Neural cell (in vitro differentiated cells): ENCODE data around the gene PPHLN1. TPM values are rescaled to one million over a fixed set of nuclear protein-coding genes. Genes with fewer than 3 reads are reported as not detected.

Source experiments
- H2AFZ ChIP-seq: fragments of 200-600, 300-800 bp; sonication (generic), shearing (Covaris generic); 2 replicates; pipeline ENCODE4 v1.6.0; 2014; ENCODE audit warnings: low read depth, mild to moderate bottlenecking, antibody characterized with exemption, low read length, moderate library complexity
- H3F3A ChIP-seq: fragments of 200-600 bp; shearing (Covaris generic); 2 replicates; pipeline ENCODE4 v1.6.1; 2016; ENCODE audit warnings: mild to moderate bottlenecking, moderate library complexity, mixed read lengths, antibody characterized with exemption, low read length; ENCODE audit not compliant: insufficient read depth, poor library complexity, severe bottlenecking
- H3K27ac ChIP-seq: fragments of 200-600, 300-800 bp; sonication (generic), shearing (Covaris generic); 2 replicates; pipeline ENCODE4 v1.5.1; 2014; ENCODE audit warnings: mild to moderate bottlenecking, low read length, moderate library complexity
- H3K27me3 ChIP-seq: fragments of 300-800, 200-600 bp; sonication (generic), shearing (Covaris generic); 2 replicates; pipeline ENCODE4 v1.6.0; 2014; ENCODE audit warnings: mild to moderate bottlenecking, low read depth, low read length, moderate library complexity; ENCODE audit not compliant: insufficient read depth
- H3K36me3 ChIP-seq: fragments of 300-800, 200-600 bp; sonication (generic), shearing (Covaris generic); 2 replicates; pipeline ENCODE4 v1.5.1; 2014; ENCODE audit warnings: mild to moderate bottlenecking, antibody characterized with exemption, low read length, moderate library complexity; ENCODE audit not compliant: insufficient read depth
- H3K4me2 ChIP-seq: fragments of 300-800, 200-600 bp; sonication (generic), shearing (Covaris generic); 2 replicates; pipeline ENCODE4 v1.6.0; 2014; ENCODE audit warnings: mild to moderate bottlenecking, low read length
- H3K4me3 ChIP-seq: fragments of 300-800, 200-600 bp; sonication (generic), shearing (Covaris generic); 2 replicates; pipeline ENCODE4 v1.5.1; 2014; ENCODE audit warnings: mild to moderate bottlenecking, low read length, moderate library complexity
- H3K79me2 ChIP-seq: fragments of 200-600 bp; shearing (Covaris generic); replicated peaks from 2 replicates; pipeline ENCODE4 v1.6.0; 2014; ENCODE audit warnings: mild to moderate bottlenecking, low read length, moderate library complexity; ENCODE audit not compliant: insufficient read depth
- H3K9ac ChIP-seq: fragments of 300-800, 200-600 bp; sonication (generic), shearing (Covaris generic); 2 replicates; pipeline ENCODE4 v1.6.1; 2016; ENCODE audit warnings: mild to moderate bottlenecking, low read length, mixed read lengths
- H3K9me2 ChIP-seq: fragments of 200-600 bp; shearing (Covaris generic); 2 replicates; pipeline ENCODE4 v1.6.1; 2016; ENCODE audit warnings: mild to moderate bottlenecking, low read length, mixed read lengths; ENCODE audit not compliant: insufficient read depth
- H3K9me3 ChIP-seq: fragments of 200-600, 300-800 bp; sonication (generic), shearing (Covaris generic); 2 replicates; pipeline ENCODE4 v1.6.1; 2016; ENCODE audit warnings: mild to moderate bottlenecking, mixed run types, low read length, moderate library complexity, mixed read lengths
- H4K20me1 ChIP-seq: fragments of 200-600 bp; shearing (Covaris generic); 2 replicates; pipeline ENCODE4 v1.6.1; 2016; ENCODE audit warnings: mild to moderate bottlenecking, mixed run types; ENCODE audit not compliant: insufficient read depth
- EP300 ChIP-seq: fragments of 450-650 bp; conservative IDR thresholded peaks from 2 replicates; pipeline ENCODE4 v1.6.1; 2014; ENCODE audit warnings: antibody characterized with exemption, mild to moderate bottlenecking, moderate library complexity; ENCODE audit not compliant: poor library complexity, severe bottlenecking
- EZH2 ChIP-seq: fragments of 200-600, 300-800 bp; shearing (Covaris generic), sonication (generic); IDR thresholded peaks from 2 replicates; pipeline ENCODE4 v1.6.1; 2014; ENCODE audit warnings: antibody characterized with exemption, low read length, borderline replicate concordance, mild to moderate bottlenecking; ENCODE audit not compliant: insufficient read depth, poor library complexity, severe bottlenecking
- MXI1 ChIP-seq: fragments of 450-650 bp; conservative IDR thresholded peaks from 2 replicates; pipeline ENCODE4 v1.6.1; 2014; ENCODE audit warnings: antibody characterized with exemption, mild to moderate bottlenecking; ENCODE audit not compliant: poor library complexity, severe bottlenecking
- POLR2AphosphoS5 ChIP-seq: IDR thresholded peaks from 2 replicates; pipeline ENCODE4 v1.6.1; 2012
- RAD21 ChIP-seq: fragments of 450-650 bp; conservative IDR thresholded peaks from 2 replicates; pipeline ENCODE4 v1.6.1; 2014; ENCODE audit warnings: antibody characterized with exemption, mild to moderate bottlenecking, moderate library complexity
- SMC3 ChIP-seq: fragments of 450-650 bp; conservative IDR thresholded peaks from 2 replicates; pipeline ENCODE4 v1.6.1; 2014; ENCODE audit warnings: antibody characterized with exemption, mild to moderate bottlenecking, moderate library complexity; ENCODE audit not compliant: poor library complexity
- TAF1 ChIP-seq: IDR thresholded peaks from 2 replicates; pipeline ENCODE4 v1.6.1; 2012; ENCODE audit warnings: low read depth
- polyA plus RNA-seq: library from polyadenylated mRNA; depleted of rRNA; stranded (reverse); fragments of >200 nt; gene quantifications from 2 replicates; pipeline ENCODE4 v1.2.3, GENCODE V29; 2014
- TF ChIP-seq, protein P1 (sequence below): fragments of 450-650 bp; IDR thresholded peaks from 2 replicates; pipeline ENCODE4 v1.5.1; 2014; ENCODE audit warnings: antibody characterized with exemption, mild to moderate bottlenecking, moderate library complexity; ENCODE audit not compliant: poor library complexity, severe bottlenecking
- TF ChIP-seq, protein P2 (sequence below): IDR thresholded peaks from 2 replicates; pipeline ENCODE4 v1.6.1; 2012; ENCODE audit warnings: borderline replicate concordance

The PPHLN1 gene
- polyA plus RNA-seq, 1 donor from 2014 or later, result 192 TPM

DNA sequence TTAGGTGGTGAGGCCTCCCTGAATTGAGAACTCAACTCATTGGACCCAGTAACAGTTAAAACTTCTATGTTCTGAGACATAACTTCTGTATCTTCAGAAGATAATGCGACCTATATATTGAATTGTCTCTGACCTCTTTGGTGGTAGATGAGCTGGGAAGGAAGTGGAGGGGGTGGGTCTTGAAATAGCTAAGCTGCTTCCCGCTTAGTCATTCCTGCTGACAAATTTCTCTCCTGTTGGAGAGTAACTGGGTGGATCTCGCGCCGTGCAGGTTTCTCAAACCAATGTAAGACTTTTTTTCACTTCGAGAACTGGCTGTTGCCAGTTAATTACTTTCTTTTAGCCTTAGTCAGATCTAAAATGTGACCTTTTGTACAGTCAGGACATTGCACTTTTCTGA lies 100.8 kb downstream of the PPHLN1 start:
- TF ChIP-seq, protein P1, sequence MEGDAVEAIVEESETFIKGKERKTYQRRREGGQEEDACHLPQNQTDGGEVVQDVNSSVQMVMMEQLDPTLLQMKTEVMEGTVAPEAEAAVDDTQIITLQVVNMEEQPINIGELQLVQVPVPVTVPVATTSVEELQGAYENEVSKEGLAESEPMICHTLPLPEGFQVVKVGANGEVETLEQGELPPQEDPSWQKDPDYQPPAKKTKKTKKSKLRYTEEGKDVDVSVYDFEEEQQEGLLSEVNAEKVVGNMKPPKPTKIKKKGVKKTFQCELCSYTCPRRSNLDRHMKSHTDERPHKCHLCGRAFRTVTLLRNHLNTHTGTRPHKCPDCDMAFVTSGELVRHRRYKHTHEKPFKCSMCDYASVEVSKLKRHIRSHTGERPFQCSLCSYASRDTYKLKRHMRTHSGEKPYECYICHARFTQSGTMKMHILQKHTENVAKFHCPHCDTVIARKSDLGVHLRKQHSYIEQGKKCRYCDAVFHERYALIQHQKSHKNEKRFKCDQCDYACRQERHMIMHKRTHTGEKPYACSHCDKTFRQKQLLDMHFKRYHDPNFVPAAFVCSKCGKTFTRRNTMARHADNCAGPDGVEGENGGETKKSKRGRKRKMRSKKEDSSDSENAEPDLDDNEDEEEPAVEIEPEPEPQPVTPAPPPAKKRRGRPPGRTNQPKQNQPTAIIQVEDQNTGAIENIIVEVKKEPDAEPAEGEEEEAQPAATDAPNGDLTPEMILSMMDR, result no peak
- no peak for TF ChIP-seq POLR2AphosphoS5
- no peak for TF ChIP-seq RAD21
- no peak for TF ChIP-seq EZH2
- no peak for TF ChIP-seq EP300
- TF ChIP-seq SMC3, result no peak
- no peak for TF ChIP-seq MXI1
- no peak for TF ChIP-seq TAF1
- TF ChIP-seq, protein P2, sequence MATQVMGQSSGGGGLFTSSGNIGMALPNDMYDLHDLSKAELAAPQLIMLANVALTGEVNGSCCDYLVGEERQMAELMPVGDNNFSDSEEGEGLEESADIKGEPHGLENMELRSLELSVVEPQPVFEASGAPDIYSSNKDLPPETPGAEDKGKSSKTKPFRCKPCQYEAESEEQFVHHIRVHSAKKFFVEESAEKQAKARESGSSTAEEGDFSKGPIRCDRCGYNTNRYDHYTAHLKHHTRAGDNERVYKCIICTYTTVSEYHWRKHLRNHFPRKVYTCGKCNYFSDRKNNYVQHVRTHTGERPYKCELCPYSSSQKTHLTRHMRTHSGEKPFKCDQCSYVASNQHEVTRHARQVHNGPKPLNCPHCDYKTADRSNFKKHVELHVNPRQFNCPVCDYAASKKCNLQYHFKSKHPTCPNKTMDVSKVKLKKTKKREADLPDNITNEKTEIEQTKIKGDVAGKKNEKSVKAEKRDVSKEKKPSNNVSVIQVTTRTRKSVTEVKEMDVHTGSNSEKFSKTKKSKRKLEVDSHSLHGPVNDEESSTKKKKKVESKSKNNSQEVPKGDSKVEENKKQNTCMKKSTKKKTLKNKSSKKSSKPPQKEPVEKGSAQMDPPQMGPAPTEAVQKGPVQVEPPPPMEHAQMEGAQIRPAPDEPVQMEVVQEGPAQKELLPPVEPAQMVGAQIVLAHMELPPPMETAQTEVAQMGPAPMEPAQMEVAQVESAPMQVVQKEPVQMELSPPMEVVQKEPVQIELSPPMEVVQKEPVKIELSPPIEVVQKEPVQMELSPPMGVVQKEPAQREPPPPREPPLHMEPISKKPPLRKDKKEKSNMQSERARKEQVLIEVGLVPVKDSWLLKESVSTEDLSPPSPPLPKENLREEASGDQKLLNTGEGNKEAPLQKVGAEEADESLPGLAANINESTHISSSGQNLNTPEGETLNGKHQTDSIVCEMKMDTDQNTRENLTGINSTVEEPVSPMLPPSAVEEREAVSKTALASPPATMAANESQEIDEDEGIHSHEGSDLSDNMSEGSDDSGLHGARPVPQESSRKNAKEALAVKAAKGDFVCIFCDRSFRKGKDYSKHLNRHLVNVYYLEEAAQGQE, result no peak
- no peak overlapping the region for H3K4me2 ChIP-seq

DNA sequence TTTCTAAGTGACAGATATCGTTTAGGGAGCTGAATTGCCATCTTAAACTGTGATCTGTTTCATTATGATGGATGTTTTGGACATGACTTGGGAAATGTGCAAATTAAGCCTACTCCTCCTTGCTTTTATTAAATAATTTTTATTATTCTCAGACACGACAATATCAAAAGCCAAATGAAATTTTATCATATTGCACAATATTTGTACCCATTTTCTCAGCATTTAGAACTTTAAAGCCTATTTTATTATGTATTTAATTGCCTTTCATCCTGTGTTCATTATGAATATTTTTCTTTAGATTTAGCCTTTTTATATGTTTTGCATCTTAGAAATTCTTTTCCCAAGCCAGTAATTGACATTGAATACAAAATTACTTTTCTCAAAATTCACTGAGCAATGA lies 102.9 kb downstream of the PPHLN1 start:
- Histone ChIP-seq H3K27ac (no peak overlapping the region), H3K79me2 (no peaks in the 10 kb centered on the region), H3K9me2 (no peaks in the 10 kb centered on the region), H3K4me3 (no peak overlapping the region), H3K4me2 (no peak overlapping the region), H3K36me3 (no peaks in the 10 kb centered on the region), H4K20me1 (no peaks in the 10 kb centered on the region), H3K9ac (no peak overlapping the region), H3F3A (no peaks in the 10 kb centered on the region), H3K27me3 (no peaks in the 10 kb centered on the region), H3K9me3 (no peaks in the 10 kb centered on the region), H2AFZ (no peak overlapping the region)
- TF ChIP-seq EZH2 (no peak), SMC3 (no peak), RAD21 (no peak), TAF1 (no peak), POLR2AphosphoS5 (no peak), MXI1 (no peak), EP300 (no peak)
- TF ChIP-seq, protein P1, result no peak
- TF ChIP-seq, protein P2, result no peak

More for the DNA sequence above, 100.8 kb downstream of the PPHLN1 start:
- Histone ChIP-seq H4K20me1 (no peaks in the 10 kb centered on the region), H2AFZ (no peak overlapping the region), H3K9ac (no peak overlapping the region), H3K4me3 (no peak overlapping the region), H3K9me2 (no peaks in the 10 kb centered on the region), H3K27me3 (no peaks in the 10 kb centered on the region), H3K9me3 (no peaks in the 10 kb centered on the region), H3F3A (no peaks in the 10 kb centered on the region), H3K27ac (no peak overlapping the region), H3K79me2 (no peaks in the 10 kb centered on the region), H3K36me3 (no peaks in the 10 kb centered on the region)
